ENCODE data around the gene SGCA. TPM values are rescaled to one million over a fixed set of nuclear protein-coding genes. Genes with fewer than 3 reads are reported as not detected.

The SGCA gene
- total and polyA plus RNA-seq, 2 of the 13 experiments (the other 11 are each of a cell fraction or from before 2014, with no cell fraction given) = not detected

DNA sequence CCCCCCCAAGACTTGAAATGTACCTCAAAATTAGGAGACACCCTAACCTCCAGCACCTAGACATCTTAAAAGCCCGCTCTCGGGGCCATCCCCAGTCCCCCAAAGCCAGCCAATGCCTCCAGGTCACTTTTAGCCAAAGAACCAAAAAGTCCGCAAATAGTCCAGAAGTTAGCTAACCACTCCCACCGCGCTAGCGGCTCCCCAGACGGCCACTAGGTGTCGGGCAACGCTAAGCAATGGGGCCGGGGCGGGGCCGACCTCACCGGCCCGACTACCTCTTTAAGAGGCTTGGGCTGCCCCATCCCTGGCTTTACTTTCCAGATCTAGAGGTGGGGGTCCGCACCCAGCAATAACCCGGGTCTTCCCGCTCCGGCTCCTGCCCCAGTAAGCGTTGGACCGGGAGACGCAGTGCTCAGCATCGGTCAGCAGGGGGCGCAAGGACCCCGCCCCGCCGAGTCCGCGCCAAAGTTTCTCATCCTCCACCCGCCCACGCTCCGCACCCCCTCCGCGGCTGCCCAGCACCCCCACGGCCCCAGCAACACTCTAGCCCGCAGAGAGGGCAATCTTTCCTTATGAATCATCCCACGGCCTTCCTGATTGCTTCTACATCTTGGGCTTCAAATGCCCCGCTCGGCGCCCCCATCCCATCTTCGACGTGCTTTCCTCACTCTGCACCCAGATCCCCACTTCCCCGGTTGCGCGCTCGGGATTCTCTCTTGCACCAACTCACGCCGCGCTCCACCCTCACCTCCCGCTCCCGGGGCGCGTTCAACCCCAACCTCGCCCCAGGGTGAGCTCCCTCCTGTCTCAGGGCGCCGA lies 34.9 kb downstream of the SGCA start (continued):
- no peak for TF ChIP-seq HNRNPL (IDR thresholded peaks at IDR 0.05; ENCODE audit: low read depth, low read length)
- TF ChIP-seq, protein P1, sequence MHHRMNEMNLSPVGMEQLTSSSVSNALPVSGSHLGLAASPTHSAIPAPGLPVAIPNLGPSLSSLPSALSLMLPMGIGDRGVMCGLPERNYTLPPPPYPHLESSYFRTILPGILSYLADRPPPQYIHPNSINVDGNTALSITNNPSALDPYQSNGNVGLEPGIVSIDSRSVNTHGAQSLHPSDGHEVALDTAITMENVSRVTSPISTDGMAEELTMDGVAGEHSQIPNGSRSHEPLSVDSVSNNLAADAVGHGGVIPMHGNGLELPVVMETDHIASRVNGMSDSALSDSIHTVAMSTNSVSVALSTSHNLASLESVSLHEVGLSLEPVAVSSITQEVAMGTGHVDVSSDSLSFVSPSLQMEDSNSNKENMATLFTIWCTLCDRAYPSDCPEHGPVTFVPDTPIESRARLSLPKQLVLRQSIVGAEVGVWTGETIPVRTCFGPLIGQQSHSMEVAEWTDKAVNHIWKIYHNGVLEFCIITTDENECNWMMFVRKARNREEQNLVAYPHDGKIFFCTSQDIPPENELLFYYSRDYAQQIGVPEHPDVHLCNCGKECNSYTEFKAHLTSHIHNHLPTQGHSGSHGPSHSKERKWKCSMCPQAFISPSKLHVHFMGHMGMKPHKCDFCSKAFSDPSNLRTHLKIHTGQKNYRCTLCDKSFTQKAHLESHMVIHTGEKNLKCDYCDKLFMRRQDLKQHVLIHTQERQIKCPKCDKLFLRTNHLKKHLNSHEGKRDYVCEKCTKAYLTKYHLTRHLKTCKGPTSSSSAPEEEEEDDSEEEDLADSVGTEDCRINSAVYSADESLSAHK (CRISPR knock-in tag; IDR thresholded peaks at IDR 0.05; ENCODE audit: borderline replicate concordance) = no peak; the same call in 1 of the 2 replicates
- TF ChIP-seq ZEB1 (IDR thresholded peaks at IDR 0.05; ENCODE audit: insufficient replicate concordance, low read depth) = no peak
- TF ChIP-seq PCBP1 (IDR thresholded peaks at IDR 0.05; ENCODE audit: borderline replicate concordance, low read depth, low read length) = peak; percentile 43; the same call in 1 of the 2 replicates
- TF ChIP-seq MYNN (CRISPR knock-in tag; IDR thresholded peaks at IDR 0.05; ENCODE audit: low read depth) = no peak
- TF ChIP-seq NCOA1 (CRISPR knock-in tag; IDR thresholded peaks at IDR 0.05) = no peak
- no peak for TF ChIP-seq ZNF644 (CRISPR knock-in tag; IDR thresholded peaks at IDR 0.05; ENCODE audit: low read depth)
- TF ChIP-seq, protein P2, sequence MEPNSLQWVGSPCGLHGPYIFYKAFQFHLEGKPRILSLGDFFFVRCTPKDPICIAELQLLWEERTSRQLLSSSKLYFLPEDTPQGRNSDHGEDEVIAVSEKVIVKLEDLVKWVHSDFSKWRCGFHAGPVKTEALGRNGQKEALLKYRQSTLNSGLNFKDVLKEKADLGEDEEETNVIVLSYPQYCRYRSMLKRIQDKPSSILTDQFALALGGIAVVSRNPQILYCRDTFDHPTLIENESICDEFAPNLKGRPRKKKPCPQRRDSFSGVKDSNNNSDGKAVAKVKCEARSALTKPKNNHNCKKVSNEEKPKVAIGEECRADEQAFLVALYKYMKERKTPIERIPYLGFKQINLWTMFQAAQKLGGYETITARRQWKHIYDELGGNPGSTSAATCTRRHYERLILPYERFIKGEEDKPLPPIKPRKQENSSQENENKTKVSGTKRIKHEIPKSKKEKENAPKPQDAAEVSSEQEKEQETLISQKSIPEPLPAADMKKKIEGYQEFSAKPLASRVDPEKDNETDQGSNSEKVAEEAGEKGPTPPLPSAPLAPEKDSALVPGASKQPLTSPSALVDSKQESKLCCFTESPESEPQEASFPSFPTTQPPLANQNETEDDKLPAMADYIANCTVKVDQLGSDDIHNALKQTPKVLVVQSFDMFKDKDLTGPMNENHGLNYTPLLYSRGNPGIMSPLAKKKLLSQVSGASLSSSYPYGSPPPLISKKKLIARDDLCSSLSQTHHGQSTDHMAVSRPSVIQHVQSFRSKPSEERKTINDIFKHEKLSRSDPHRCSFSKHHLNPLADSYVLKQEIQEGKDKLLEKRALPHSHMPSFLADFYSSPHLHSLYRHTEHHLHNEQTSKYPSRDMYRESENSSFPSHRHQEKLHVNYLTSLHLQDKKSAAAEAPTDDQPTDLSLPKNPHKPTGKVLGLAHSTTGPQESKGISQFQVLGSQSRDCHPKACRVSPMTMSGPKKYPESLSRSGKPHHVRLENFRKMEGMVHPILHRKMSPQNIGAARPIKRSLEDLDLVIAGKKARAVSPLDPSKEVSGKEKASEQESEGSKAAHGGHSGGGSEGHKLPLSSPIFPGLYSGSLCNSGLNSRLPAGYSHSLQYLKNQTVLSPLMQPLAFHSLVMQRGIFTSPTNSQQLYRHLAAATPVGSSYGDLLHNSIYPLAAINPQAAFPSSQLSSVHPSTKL (CRISPR knock-in tag; IDR thresholded peaks at IDR 0.05) = no peak
- no peak for TF ChIP-seq ZC3H4 (CRISPR knock-in tag; IDR thresholded peaks at IDR 0.05; ENCODE audit: borderline replicate concordance)
- TF ChIP-seq ZNF629 (CRISPR knock-in tag; conservative IDR thresholded peaks at IDR 0.05) = no peak
- TF ChIP-seq GTF3A (CRISPR knock-in tag; conservative IDR thresholded peaks at IDR 0.05) = no peak
- TF ChIP-seq RBAK (CRISPR knock-in tag; IDR thresholded peaks at IDR 0.05) = no peak
- no peak for TF ChIP-seq LCORL (IDR thresholded peaks at IDR 0.05)
- TF ChIP-seq LCORL (CRISPR knock-in tag; IDR thresholded peaks at IDR 0.05) = no peak
- no peak for TF ChIP-seq SMARCE1 (IDR thresholded peaks at IDR 0.05; ENCODE audit: borderline replicate concordance)
- no peak for TF ChIP-seq ZNF772 (CRISPR knock-in tag; IDR thresholded peaks at IDR 0.05)
- TF ChIP-seq MAFG (CRISPR knock-in tag; IDR thresholded peaks at IDR 0.05) = no peak
- TF ChIP-seq ETV5 (CRISPR knock-in tag; IDR thresholded peaks at IDR 0.05; ENCODE audit: borderline replicate concordance) = 0 out of 2 replicates have a peak, but pooled peaks have one; percentile 6
- TF ChIP-seq RFX3 (CRISPR knock-in tag; IDR thresholded peaks at IDR 0.05) = no peak
- no peak for TF ChIP-seq NRL (CRISPR knock-in tag; IDR thresholded peaks at IDR 0.05; ENCODE audit: borderline replicate concordance)
- TF ChIP-seq DPF2 (CRISPR knock-in tag; IDR thresholded peaks at IDR 0.05; ENCODE audit: borderline replicate concordance, low read depth) = no peak
- TF ChIP-seq CEBPB (IDR thresholded peaks at IDR 0.05; ENCODE audit: borderline replicate concordance, low read depth, low read length) = no peak
- no peak for TF ChIP-seq NONO (IDR thresholded peaks at IDR 0.05)
- no peak for TF ChIP-seq NONO (CRISPR knock-in tag; conservative IDR thresholded peaks at IDR 0.05)
- TF ChIP-seq, protein P3, sequence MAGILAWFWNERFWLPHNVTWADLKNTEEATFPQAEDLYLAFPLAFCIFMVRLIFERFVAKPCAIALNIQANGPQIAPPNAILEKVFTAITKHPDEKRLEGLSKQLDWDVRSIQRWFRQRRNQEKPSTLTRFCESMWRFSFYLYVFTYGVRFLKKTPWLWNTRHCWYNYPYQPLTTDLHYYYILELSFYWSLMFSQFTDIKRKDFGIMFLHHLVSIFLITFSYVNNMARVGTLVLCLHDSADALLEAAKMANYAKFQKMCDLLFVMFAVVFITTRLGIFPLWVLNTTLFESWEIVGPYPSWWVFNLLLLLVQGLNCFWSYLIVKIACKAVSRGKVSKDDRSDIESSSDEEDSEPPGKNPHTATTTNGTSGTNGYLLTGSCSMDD (CRISPR knock-in tag; IDR thresholded peaks at IDR 0.05) = no peak
